ENCODE data around the gene TSPAN13. TPM values are rescaled to one million over a fixed set of nuclear protein-coding genes. Genes with fewer than 3 reads are reported as not detected.

TSPAN13 gene
- total and polyA plus RNA-seq, 2 of the 8 experiments (the other 6 are each of a cell fraction or from before 2014, with no cell fraction given), result 15.3 to 28.1 TPM

GRCh38 chr7:16744518-16745250 is 8.9 kb upstream of the TSPAN13 start:
- Histone ChIP-seq H3K79me2 (ENCODE audit: control insufficient read depth in 1 of 2, insufficient read depth in 2 of 2, low read length in 2 of 2) (no peaks in the 10 kb centered on the region), H4K5ac (ENCODE audit: insufficient read length, low read depth, low read length) (no peak overlapping the region), H3K27ac (ENCODE audit: low read depth, low read length) (no peak overlapping the region), H3K27me3 (replicated peaks in 1 of 4; ENCODE audit: control insufficient read depth in 3 of 4, extremely low read depth in 1 of 4, insufficient read depth in 3 of 4, low read length in 3 of 4) (no peaks in the 10 kb centered on the region), H3K4me3 (ENCODE audit: extremely low read depth in 1 of 4, insufficient read depth in 2 of 4, low read depth in 3 of 4, low read length in 4 of 4) (no peak overlapping the region), H2BK15ac (ENCODE audit: low read length) (no peak overlapping the region), H2AFZ (ENCODE audit: low read length) (no peak overlapping the region), H3K4ac (replicated peaks; ENCODE audit: insufficient read length, low read depth, low read length) (no peak overlapping the region), H3K23ac (ENCODE audit: insufficient read length) (no peak overlapping the region), H2AK5ac (ENCODE audit: low read depth, low read length) (no peak overlapping the region), H4K8ac (ENCODE audit: extremely low read depth, insufficient read depth, low read length) (no peak overlapping the region), H3K79me1 (ENCODE audit: low read depth, low read length) (no peaks in the 10 kb centered on the region), H3K4me1 (replicated peaks in 1 of 4; ENCODE audit: control insufficient read depth in 3 of 4, insufficient read depth in 4 of 4, low read length in 3 of 4) (peaks cover 0 to 10% (median 7%) of the 10 kb centered on the region in 4 experiments; a peak in 5 of 7 replicates), H4K20me1 (replicated peaks in 1 of 2; ENCODE audit: control insufficient read depth in 1 of 2, insufficient read depth in 2 of 2, low read length in 2 of 2) (no peaks in the 10 kb centered on the region), H3K9me3 (ENCODE audit: insufficient read depth in 2 of 2, low read depth in 1 of 2, low read length in 1 of 2) (no peaks in the 10 kb centered on the region), H3K56ac (replicated peaks; ENCODE audit: insufficient read length, low read depth, low read length) (no peak overlapping the region), H2BK12ac (ENCODE audit: low read depth, low read length) (no peak overlapping the region), H3K23me2 (ENCODE audit: low read depth, low read length) (no peaks in the 10 kb centered on the region), H3K4me2 (ENCODE audit: insufficient read depth in 1 of 2, low read depth in 2 of 2, low read length in 2 of 2) (no peak overlapping the region; a peak in 1 of 4 replicates), H4K91ac (replicated peaks; ENCODE audit: insufficient read length, low read length) (no peak overlapping the region), H2BK20ac (ENCODE audit: low read length) (no peak overlapping the region), H3K18ac (ENCODE audit: extremely low read depth, low read length) (no peak overlapping the region), H2BK5ac (ENCODE audit: low read depth, low read length) (no peak overlapping the region), H3K9ac (replicated peaks in 1 of 4; ENCODE audit: extremely low read depth in 1 of 4, low read depth in 3 of 4, low read length in 3 of 4) (no peak overlapping the region), H3K14ac (ENCODE audit: insufficient read length) (no peak overlapping the region), H3K36me3 (ENCODE audit: control insufficient read depth in 2 of 4, insufficient read depth in 4 of 4, low read length in 3 of 4) (no peaks in the 10 kb centered on the region), H2BK120ac (replicated peaks; ENCODE audit: low read depth, low read length) (no peak overlapping the region)
- 77% methylated on average over 6 of the region's 6 CpGs; no CpG with 5 or more reads in 1 of the 2 experiments for WGBS, 2 experiments (ENCODE audit: extremely low coverage in 1 of 2, insufficient coverage in 1 of 2, insufficient read length in 1 of 2, insufficient replicate concordance in 2 of 2, low coverage in 1 of 2, low lambda C conversion rate in 2 of 2, missing lambda C conversion rate in 1 of 2)
- FAIRE-seq, result no peak
- POLR2A ChIA-PET (ENCODE audit: partially characterized antibody), result interaction anchor here (1.2 to 1.3 kb wide), 2 partner anchors 9 kb away, joined by 3 read pairs; partner anchors contain the start of gene TSPAN13
- CTCF ChIA-PET (ENCODE audit: partially characterized antibody), result interaction anchor here (1.0 to 2.0 kb wide), 4 partner anchors 8 to 313 kb away, joined by 3 to 6 read pairs (median 4); no protein-coding TSS in a partner anchor
- DNase-seq (ENCODE audit: low read depth in 1 of 2, low spot score in 2 of 2), result no peak
- TF ChIP-seq TAF7 (optimal IDR thresholded peaks at IDR 0.05; ENCODE audit: borderline replicate concordance, low read depth, low read length) (no peak), KDM4A (IDR thresholded peaks at IDR 0.05; ENCODE audit: low read depth, low read length, severe bottlenecking) (no peak), KDM5A (IDR thresholded peaks at IDR 0.05; ENCODE audit: low read length) (no peak), BCL11A (IDR thresholded peaks at IDR 0.05; ENCODE audit: low read depth in 2 of 2, low read length in 2 of 2) (no peak), POLR2AphosphoS5 (IDR thresholded peaks at IDR 0.05; ENCODE audit: low read depth, low read length) (no peak), NANOG (IDR thresholded peaks at IDR 0.05; ENCODE audit: insufficient read depth, low read depth, low read length, poor library complexity, severe bottlenecking) (no peak), BACH1 (IDR thresholded peaks at IDR 0.05; ENCODE audit: low read length) (no peak), SP1 (IDR thresholded peaks at IDR 0.05; ENCODE audit: low read depth, low read length) (no peak), SIN3A (conservative IDR thresholded peaks at IDR 0.05 in 1 of 2, IDR thresholded peaks at IDR 0.05 in 1 of 2; ENCODE audit: low read depth in 1 of 2, low read length in 2 of 2) (no peak), EP300 (IDR thresholded peaks at IDR 0.05; ENCODE audit: borderline replicate concordance in 1 of 2, low read depth in 2 of 2, low read length in 2 of 2) (no peak), MAFK (IDR thresholded peaks at IDR 0.05; ENCODE audit: low read depth, low read length) (no peak), POU5F1 (IDR thresholded peaks at IDR 0.05; ENCODE audit: low read depth, low read length) (no peak), SP2 (IDR thresholded peaks at IDR 0.05; ENCODE audit: low read length) (no peak)
